HFFc6 (cell line): ENCODE results near the gene ABLIM1. TPM values are rescaled to one million over a fixed set of nuclear protein-coding genes. Genes with fewer than 3 reads are reported as not detected.

Experiments used
- DNase-seq: peaks from one replicate; pipeline ENCODE4 v3.0.0-alpha.2; 2018
- H3K27ac Mint-ChIP-seq: 2 replicates; pipeline ENCODE4 v1.8.0; 2020; ENCODE audit warnings: mild to moderate bottlenecking, mixed read lengths
- H3K27me3 Mint-ChIP-seq: 2 replicates; pipeline ENCODE4 v1.8.0; 2021; ENCODE audit warnings: mild to moderate bottlenecking, moderate library complexity, mixed read lengths; ENCODE audit not compliant: insufficient read depth
- H3K36me3 Mint-ChIP-seq: 2 replicates; pipeline ENCODE4 v1.8.0; 2021; ENCODE audit warnings: low read depth, mixed read lengths
- H3K4me1 Mint-ChIP-seq: 2 replicates; pipeline ENCODE4 v1.8.0; 2020; ENCODE audit warnings: low read depth, mixed read lengths
- H3K4me3 Mint-ChIP-seq: 2 replicates; pipeline ENCODE4 v1.8.0; 2020; ENCODE audit warnings: mild to moderate bottlenecking, moderate library complexity, mixed read lengths
- H3K9me3 Mint-ChIP-seq: 2 replicates; pipeline ENCODE4 v1.8.0; 2020; ENCODE audit warnings: mild to moderate bottlenecking, mixed read lengths
- CTCF ChIP-seq: fragments of 200-600 bp; sonication (generic); IDR thresholded peaks from 2 replicates; pipeline ENCODE4 v1.5.0; 2021; ENCODE audit warnings: antibody characterized with exemption, mild to moderate bottlenecking
- total RNA-seq, 6 experiments: library from RNA; stranded (reverse); fragmentation: NEBNext Ultra II Directional; extraction: Animal tissue kit (Norgen Biotek cat#: 25700); gene quantifications; 2 replicates in 1 of 6; 3 replicates in 5 of 6; pipeline ENCODE4 v1.2.3, GENCODE V29; 2021

The ABLIM1 gene
- total RNA-seq, 6 experiments from 2014 or later: 8.0 to 14.6 (median 8.7) TPM

- no peak for TF ChIP-seq CTCF
- no peaks in the 10 kb centered on the region for H3K9me3 Mint-ChIP-seq
- H3K27me3 Mint-ChIP-seq: no peaks in the 10 kb centered on the region; the same call in 1 of the 2 replicates
- DNase-seq: no peak
- H3K27ac Mint-ChIP-seq: no peak overlapping the region
- H3K36me3 Mint-ChIP-seq: no peaks in the 10 kb centered on the region
- H3K4me1 Mint-ChIP-seq: peaks cover 9% of the 10 kb centered on the region; the same call in 1 of the 2 replicates
- H3K4me3 Mint-ChIP-seq: no peak overlapping the region
Measured at GRCh38 chr10:114500643-114501042, 157.4 kb downstream of the ABLIM1 start.

DNA sequence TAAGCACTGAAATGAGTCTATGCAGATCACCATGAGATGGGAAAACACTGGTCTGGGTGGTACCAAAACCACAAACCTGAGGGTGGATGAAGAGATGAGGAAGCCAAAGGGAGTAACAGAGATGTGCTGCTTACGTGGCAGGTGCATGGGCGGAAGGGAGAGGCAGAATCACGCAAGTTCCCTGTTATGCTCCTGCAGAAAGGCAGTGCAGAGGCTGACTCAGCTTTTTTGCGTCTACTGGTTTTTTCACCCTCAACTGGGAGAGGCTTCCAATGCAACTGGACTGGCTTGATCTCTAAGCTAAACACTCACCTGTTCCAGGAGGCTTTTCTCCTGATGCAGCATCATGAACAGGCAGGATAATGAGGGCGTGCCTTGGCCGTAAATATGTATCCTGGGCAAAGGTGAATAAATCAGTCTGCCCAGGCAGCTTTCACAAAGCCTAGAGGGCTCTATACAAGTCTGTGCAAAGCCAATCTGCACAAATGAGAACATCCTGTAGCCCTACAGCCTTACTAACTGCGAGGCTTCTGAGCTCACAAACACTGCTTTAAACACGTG is 158.4 kb downstream of the ABLIM1 start:
- TF ChIP-seq CTCF: no peak
- no peak overlapping the region for H3K4me3 Mint-ChIP-seq

DNA sequence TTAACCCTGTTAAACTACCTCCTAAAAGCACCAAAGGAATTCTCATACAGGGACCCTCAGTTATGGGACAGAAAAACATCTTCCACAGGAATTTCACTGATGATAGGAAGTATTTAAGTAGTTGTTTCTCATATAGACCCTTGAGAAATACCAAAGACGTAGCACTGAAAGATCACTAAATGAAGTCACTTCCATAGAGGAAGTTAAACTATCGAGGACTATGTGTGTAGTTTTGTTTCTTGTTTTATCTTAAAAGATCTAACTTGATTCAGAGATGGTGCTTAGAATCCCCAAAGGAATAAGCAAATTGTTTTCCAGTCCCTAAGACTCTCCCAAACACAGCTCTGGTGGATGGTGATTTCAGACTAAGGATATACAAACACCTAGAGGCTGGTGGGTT is 159.0 kb downstream of the ABLIM1 start:
- no peak overlapping the region for H3K27ac Mint-ChIP-seq
- H3K4me3 Mint-ChIP-seq: no peak overlapping the region
- no peak for TF ChIP-seq CTCF
- no peak for DNase-seq
- no peaks in the 10 kb centered on the region for H3K36me3 Mint-ChIP-seq
- no peaks in the 10 kb centered on the region for H3K9me3 Mint-ChIP-seq
- H3K27me3 Mint-ChIP-seq: no peaks in the 10 kb centered on the region; the same call in 1 of the 2 replicates
- no peaks in the 10 kb centered on the region for H3K4me1 Mint-ChIP-seq

More for the DNA sequence above, 158.4 kb downstream of the ABLIM1 start:
- DNase-seq: no peak
- Mint-ChIP-seq H3K4me1 (peaks cover 2% of the 10 kb centered on the region; the same call in 1 of the 2 replicates), H3K27ac (no peak overlapping the region), H3K9me3 (no peaks in the 10 kb centered on the region), H3K36me3 (no peaks in the 10 kb centered on the region), H3K27me3 (no peaks in the 10 kb centered on the region; the same call in 1 of the 2 replicates)

GRCh38 chr10:114498413-114499111 is 159.5 kb downstream of the ABLIM1 start:
- Mint-ChIP-seq H3K27ac (no peak overlapping the region), H3K9me3 (no peaks in the 10 kb centered on the region), H3K4me3 (no peak overlapping the region), H3K36me3 (no peaks in the 10 kb centered on the region), H3K27me3 (no peaks in the 10 kb centered on the region; the same call in 1 of the 2 replicates), H3K4me1 (no peaks in the 10 kb centered on the region)
- DNase-seq: no peak
- no peak for TF ChIP-seq CTCF

- H3K27me3 Mint-ChIP-seq: no peaks in the 10 kb centered on the region; the same call in 1 of the 2 replicates
- no peaks in the 10 kb centered on the region for H3K9me3 Mint-ChIP-seq
- no peak overlapping the region for H3K27ac Mint-ChIP-seq
- no peak for DNase-seq
- TF ChIP-seq CTCF: no peak
- H3K4me1 Mint-ChIP-seq: peaks cover 9% of the 10 kb centered on the region; the same call in 1 of the 2 replicates
- H3K36me3 Mint-ChIP-seq: no peaks in the 10 kb centered on the region
- no peak overlapping the region for H3K4me3 Mint-ChIP-seq
Measured at GRCh38 chr10:114495303-114495702, 162.8 kb downstream of the ABLIM1 start.
